ENCODE measurements around the gene AGBL1.

Gene AGBL1

DNA sequence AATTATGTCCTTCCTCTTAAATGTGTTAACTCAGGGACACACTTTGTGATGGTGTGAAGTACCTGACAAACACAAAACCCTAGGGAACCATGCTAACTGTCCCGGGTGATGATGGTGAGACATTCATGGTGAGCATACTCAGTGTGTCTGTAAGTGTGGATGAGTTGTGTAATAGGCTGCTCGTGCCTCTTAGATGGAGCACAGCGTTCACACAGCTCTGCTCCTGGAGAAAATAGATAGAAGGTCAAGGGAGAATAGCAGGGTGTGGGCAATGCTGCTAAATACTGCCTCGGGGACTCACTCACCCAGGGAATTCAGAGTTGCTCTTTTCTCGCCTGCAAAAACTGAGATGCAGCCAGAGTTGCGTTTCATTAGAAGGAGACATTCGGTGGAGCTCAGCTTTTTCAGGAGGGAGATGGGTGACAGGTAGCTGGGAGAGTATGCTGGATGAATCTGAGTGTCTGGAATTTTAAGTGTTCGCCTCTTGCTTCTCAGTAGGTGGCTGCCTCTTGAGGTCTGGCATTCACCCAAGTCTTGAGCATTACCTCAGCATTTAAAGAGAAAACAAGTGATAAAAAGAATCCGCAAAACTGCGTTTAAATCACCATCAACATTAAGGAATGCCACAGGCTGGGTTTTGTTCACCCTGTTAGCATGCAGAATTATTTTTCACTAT lies 813.2 kb downstream of the AGBL1 start:
- no peaks in the 10 kb centered on the region for H3K9me3 ChIP-seq (ENCODE audit: control insufficient read depth in 1 of 2, low read length in 2 of 2)
- H3K4me1 ChIP-seq (ENCODE audit: control insufficient read depth in 1 of 2, insufficient read depth in 2 of 2, low read length in 2 of 2) = no peaks in the 10 kb centered on the region
- no peaks in the 10 kb centered on the region for H3K27me3 ChIP-seq (ENCODE audit: low read depth, low read length)
- no peak overlapping the region for H3K4me3 ChIP-seq (ENCODE audit: low read depth in 1 of 2, low read length in 2 of 2)
- H3K27ac ChIP-seq (ENCODE audit: low read length) = no peak overlapping the region
- H3K36me3 ChIP-seq (ENCODE audit: control insufficient read depth in 1 of 2, insufficient read depth in 2 of 2, low read length in 2 of 2) = no peaks in the 10 kb centered on the region

DNA sequence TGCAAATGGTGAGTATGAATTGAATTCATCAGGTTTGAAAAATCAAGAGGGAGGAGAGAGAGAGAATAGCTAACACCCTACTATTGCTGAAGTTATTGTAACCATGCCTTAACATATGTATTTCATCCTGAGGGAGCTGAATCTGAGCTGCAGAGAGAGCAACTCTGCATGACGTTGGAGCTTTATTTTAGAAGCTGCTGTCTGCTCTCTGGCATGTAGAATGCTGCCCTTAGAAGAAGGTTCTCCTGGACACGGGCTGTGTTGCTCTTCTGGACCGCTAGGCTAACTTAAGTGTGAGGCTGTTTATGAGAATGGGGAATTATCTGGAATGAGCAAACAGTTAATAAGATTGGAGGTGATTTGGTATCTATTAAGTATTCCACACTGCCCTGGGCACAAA lies 814.6 kb downstream of the AGBL1 start:
- Histone ChIP-seq H3K27me3 (ENCODE audit: low read depth, low read length) (no peaks in the 10 kb centered on the region), H3K27ac (ENCODE audit: low read length) (no peak overlapping the region), H3K9me3 (ENCODE audit: control insufficient read depth in 1 of 2, low read length in 2 of 2) (peaks cover 0 to 3% of the 10 kb centered on the region in 2 donors), H3K4me1 (ENCODE audit: control insufficient read depth in 1 of 2, insufficient read depth in 2 of 2, low read length in 2 of 2) (no peaks in the 10 kb centered on the region), H3K36me3 (ENCODE audit: control insufficient read depth in 1 of 2, insufficient read depth in 2 of 2, low read length in 2 of 2) (no peaks in the 10 kb centered on the region), H3K4me3 (ENCODE audit: low read depth in 1 of 2, low read length in 2 of 2) (no peak overlapping the region)

- H3K9me3 ChIP-seq (ENCODE audit: control insufficient read depth in 1 of 2, low read length in 2 of 2) = peaks cover 0 to 3% of the 10 kb centered on the region in 2 donors
- no peak overlapping the region for H3K4me3 ChIP-seq (ENCODE audit: low read depth in 1 of 2, low read length in 2 of 2)
- no peaks in the 10 kb centered on the region for H3K4me1 ChIP-seq (ENCODE audit: control insufficient read depth in 1 of 2, insufficient read depth in 2 of 2, low read length in 2 of 2)
- no peaks in the 10 kb centered on the region for H3K27me3 ChIP-seq (ENCODE audit: low read depth, low read length)
- no peaks in the 10 kb centered on the region for H3K36me3 ChIP-seq (ENCODE audit: control insufficient read depth in 1 of 2, insufficient read depth in 2 of 2, low read length in 2 of 2)
- no peak overlapping the region for H3K27ac ChIP-seq (ENCODE audit: low read length)
Measured at GRCh38 chr15:86903642-86904421, 824.2 kb downstream of the AGBL1 start.

GRCh38 chr15:86905625-86906256 lies 826.1 kb downstream of the AGBL1 start:
- H3K27ac ChIP-seq (ENCODE audit: low read length) = no peak overlapping the region
- no peak overlapping the region for H3K4me3 ChIP-seq (ENCODE audit: low read depth in 1 of 2, low read length in 2 of 2)
- H3K27me3 ChIP-seq (ENCODE audit: low read depth, low read length) = no peaks in the 10 kb centered on the region
- no peaks in the 10 kb centered on the region for H3K4me1 ChIP-seq (ENCODE audit: control insufficient read depth in 1 of 2, insufficient read depth in 2 of 2, low read length in 2 of 2)
- no peaks in the 10 kb centered on the region for H3K9me3 ChIP-seq (ENCODE audit: control insufficient read depth in 1 of 2, low read length in 2 of 2)
- no peaks in the 10 kb centered on the region for H3K36me3 ChIP-seq (ENCODE audit: control insufficient read depth in 1 of 2, insufficient read depth in 2 of 2, low read length in 2 of 2)

DNA sequence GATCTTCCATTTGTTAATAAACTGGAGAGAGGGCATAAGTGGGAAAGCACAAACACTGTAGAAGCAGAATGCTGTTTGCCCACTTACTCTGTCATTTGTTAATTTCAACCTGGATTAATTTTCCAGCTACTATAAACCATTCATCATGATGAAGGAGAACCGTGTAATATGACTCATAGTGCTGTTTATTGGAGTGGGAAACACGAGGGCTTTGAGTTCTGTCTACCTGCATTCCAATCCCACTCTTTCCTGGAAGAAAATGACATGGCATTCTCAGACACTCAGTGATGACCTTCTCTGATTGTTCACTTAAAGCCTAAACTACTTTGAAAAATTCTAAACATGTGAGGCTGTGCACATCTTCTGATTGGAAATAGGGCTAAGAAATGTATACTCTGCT lies 826.7 kb downstream of the AGBL1 start:
- no peak overlapping the region for H3K27ac ChIP-seq (ENCODE audit: low read length)
- H3K4me1 ChIP-seq (ENCODE audit: control insufficient read depth in 1 of 2, insufficient read depth in 2 of 2, low read length in 2 of 2) = no peaks in the 10 kb centered on the region
- no peaks in the 10 kb centered on the region for H3K36me3 ChIP-seq (ENCODE audit: control insufficient read depth in 1 of 2, insufficient read depth in 2 of 2, low read length in 2 of 2)
- no peaks in the 10 kb centered on the region for H3K27me3 ChIP-seq (ENCODE audit: low read depth, low read length)
- H3K9me3 ChIP-seq (ENCODE audit: control insufficient read depth in 1 of 2, low read length in 2 of 2) = no peaks in the 10 kb centered on the region
- no peak overlapping the region for H3K4me3 ChIP-seq (ENCODE audit: low read depth in 1 of 2, low read length in 2 of 2)

GRCh38 chr15:86911022-86911421 lies 831.4 kb downstream of the AGBL1 start:
- Histone ChIP-seq H3K27ac (ENCODE audit: low read length) (no peak overlapping the region), H3K27me3 (ENCODE audit: low read depth, low read length) (no peaks in the 10 kb centered on the region), H3K4me1 (ENCODE audit: control insufficient read depth in 1 of 2, insufficient read depth in 2 of 2, low read length in 2 of 2) (peaks cover 0 to 6% of the 10 kb centered on the region in 2 donors), H3K36me3 (ENCODE audit: control insufficient read depth in 1 of 2, insufficient read depth in 2 of 2, low read length in 2 of 2) (no peaks in the 10 kb centered on the region), H3K9me3 (ENCODE audit: control insufficient read depth in 1 of 2, low read length in 2 of 2) (no peaks in the 10 kb centered on the region), H3K4me3 (ENCODE audit: low read depth in 1 of 2, low read length in 2 of 2) (no peak overlapping the region)

- no peaks in the 10 kb centered on the region for H3K9me3 ChIP-seq (ENCODE audit: control insufficient read depth in 1 of 2, low read length in 2 of 2)
- H3K4me1 ChIP-seq (ENCODE audit: control insufficient read depth in 1 of 2, insufficient read depth in 2 of 2, low read length in 2 of 2) = peaks cover 0 to 9% of the 10 kb centered on the region in 2 donors
- no peak overlapping the region for H3K27ac ChIP-seq (ENCODE audit: low read length)
- no peaks in the 10 kb centered on the region for H3K27me3 ChIP-seq (ENCODE audit: low read depth, low read length)
- no peaks in the 10 kb centered on the region for H3K36me3 ChIP-seq (ENCODE audit: control insufficient read depth in 1 of 2, insufficient read depth in 2 of 2, low read length in 2 of 2)
- no peak overlapping the region for H3K4me3 ChIP-seq (ENCODE audit: low read depth in 1 of 2, low read length in 2 of 2)
Measured at GRCh38 chr15:86912661-86913060, 833.0 kb downstream of the AGBL1 start.

DNA sequence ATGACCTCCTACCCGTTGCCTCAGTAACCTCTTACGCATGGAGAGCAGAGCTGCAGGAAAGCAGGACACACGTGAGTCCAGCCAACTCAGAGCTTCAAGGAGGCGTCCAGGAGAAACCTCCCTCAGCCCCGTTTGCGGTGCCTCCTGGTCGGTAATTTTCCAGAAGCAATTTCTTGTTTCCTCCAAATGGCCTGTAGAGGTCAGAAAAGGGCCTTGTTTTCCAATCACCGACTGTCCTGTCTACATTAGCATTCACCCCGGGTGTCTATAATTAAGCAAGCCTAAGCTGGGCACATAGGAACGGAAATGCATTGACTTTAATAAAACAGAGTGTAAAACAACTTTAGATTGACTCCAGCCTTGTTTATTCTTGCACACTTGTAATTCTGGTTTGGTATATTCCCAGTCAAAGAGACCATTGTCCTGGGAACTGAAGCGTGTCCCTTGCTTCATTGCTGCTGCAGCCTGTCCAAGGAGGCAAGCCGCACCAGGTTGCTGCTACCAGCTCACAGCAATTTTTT lies 836.2 kb downstream of the AGBL1 start:
- H3K27me3 ChIP-seq (ENCODE audit: low read depth, low read length) = no peaks in the 10 kb centered on the region
- no peak overlapping the region for H3K4me3 ChIP-seq (ENCODE audit: low read depth in 1 of 2, low read length in 2 of 2)
- no peaks in the 10 kb centered on the region for H3K36me3 ChIP-seq (ENCODE audit: control insufficient read depth in 1 of 2, insufficient read depth in 2 of 2, low read length in 2 of 2)
- no peaks in the 10 kb centered on the region for H3K9me3 ChIP-seq (ENCODE audit: control insufficient read depth in 1 of 2, low read length in 2 of 2)
- H3K27ac ChIP-seq (ENCODE audit: low read length) = no peak overlapping the region
- peaks cover 0 to 9% of the 10 kb centered on the region in 2 donors for H3K4me1 ChIP-seq (ENCODE audit: control insufficient read depth in 1 of 2, insufficient read depth in 2 of 2, low read length in 2 of 2)

GRCh38 chr15:86916671-86917360 lies 837.1 kb downstream of the AGBL1 start:
- Histone ChIP-seq H3K27ac (ENCODE audit: low read length) (no peak overlapping the region), H3K4me3 (ENCODE audit: low read depth in 1 of 2, low read length in 2 of 2) (no peak overlapping the region)

DNA sequence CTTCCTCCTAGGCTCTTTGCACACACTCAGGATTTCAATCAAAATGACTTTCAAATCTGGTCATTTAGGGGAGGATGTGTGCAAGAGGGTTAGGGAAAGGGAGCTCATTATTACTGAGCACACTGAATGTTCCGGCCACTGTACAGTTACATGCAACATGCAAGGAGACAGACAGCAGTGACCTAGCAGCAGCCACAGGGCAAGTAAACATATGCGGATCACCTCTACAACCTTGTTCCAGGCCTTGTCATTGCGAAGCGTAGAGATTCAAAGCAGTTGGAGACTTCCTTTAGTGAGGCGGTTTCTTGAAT lies 837.6 kb downstream of the AGBL1 start:
- H3K27ac ChIP-seq (ENCODE audit: low read length) = no peak overlapping the region
- H3K4me1 ChIP-seq (ENCODE audit: control insufficient read depth in 1 of 2, insufficient read depth in 2 of 2, low read length in 2 of 2) = peaks cover 0 to 9% of the 10 kb centered on the region in 2 donors
- H3K36me3 ChIP-seq (ENCODE audit: control insufficient read depth in 1 of 2, insufficient read depth in 2 of 2, low read length in 2 of 2) = no peaks in the 10 kb centered on the region
- H3K9me3 ChIP-seq (ENCODE audit: control insufficient read depth in 1 of 2, low read length in 2 of 2) = no peaks in the 10 kb centered on the region
- H3K27me3 ChIP-seq (ENCODE audit: low read depth, low read length) = no peaks in the 10 kb centered on the region
- no peak overlapping the region for H3K4me3 ChIP-seq (ENCODE audit: low read depth in 1 of 2, low read length in 2 of 2)

More at GRCh38 chr15:86916671-86917360, 837.1 kb downstream of the AGBL1 start:
- Histone ChIP-seq H3K4me1 (ENCODE audit: control insufficient read depth in 1 of 2, insufficient read depth in 2 of 2, low read length in 2 of 2) (peaks cover 0 to 9% of the 10 kb centered on the region in 2 donors), H3K36me3 (ENCODE audit: control insufficient read depth in 1 of 2, insufficient read depth in 2 of 2, low read length in 2 of 2) (no peaks in the 10 kb centered on the region), H3K9me3 (ENCODE audit: control insufficient read depth in 1 of 2, low read length in 2 of 2) (no peaks in the 10 kb centered on the region), H3K27me3 (ENCODE audit: low read depth, low read length) (no peaks in the 10 kb centered on the region)

DNA sequence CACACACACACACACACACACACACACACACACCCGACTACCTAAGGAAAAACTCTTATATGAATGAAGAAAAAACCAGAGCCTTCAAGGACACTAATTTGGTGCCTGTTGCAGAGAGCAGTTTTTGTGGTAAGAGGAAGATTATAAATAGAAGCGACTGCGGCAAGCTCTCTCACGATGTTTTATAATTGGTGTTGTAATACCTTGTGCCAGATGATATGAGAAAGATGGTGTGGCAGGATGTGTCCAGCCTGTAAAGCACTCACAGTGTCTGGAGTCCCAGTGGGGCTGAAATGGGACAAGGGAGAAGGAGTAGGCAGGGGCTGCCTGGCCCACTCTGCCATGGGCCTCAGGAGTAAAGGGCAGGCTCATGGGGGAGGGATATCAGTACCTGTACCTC lies 839.9 kb downstream of the AGBL1 start:
- no peaks in the 10 kb centered on the region for H3K9me3 ChIP-seq (ENCODE audit: control insufficient read depth in 1 of 2, low read length in 2 of 2)
- peaks cover 0 to 9% of the 10 kb centered on the region in 2 donors for H3K4me1 ChIP-seq (ENCODE audit: control insufficient read depth in 1 of 2, insufficient read depth in 2 of 2, low read length in 2 of 2)
- H3K36me3 ChIP-seq (ENCODE audit: control insufficient read depth in 1 of 2, insufficient read depth in 2 of 2, low read length in 2 of 2) = no peaks in the 10 kb centered on the region
- H3K4me3 ChIP-seq (ENCODE audit: low read depth in 1 of 2, low read length in 2 of 2) = no peak overlapping the region
- H3K27me3 ChIP-seq (ENCODE audit: low read depth, low read length) = no peaks in the 10 kb centered on the region
- H3K27ac ChIP-seq (ENCODE audit: low read length) = no peak overlapping the region

Measured in muscle layer of duodenum (tissue), 2 donors.